CD1c-positive myeloid dendritic cell (primary cell): ENCODE data around the gene PPM1B.
"Not testable (repeated sequence)": the region's sequence is repeated elsewhere in the genome, so short reads cannot be mapped to it uniquely, and the experiment has no call there.

Experiments used
- DNase-seq: peaks from one replicate; pipeline ENCODE4 v3.0.0-alpha.2; 2016; ENCODE audit errors: extremely low spot score

PPM1B gene

GRCh38 chr2:44163777-44164176, 4.9 kb upstream of the PPM1B start:
- DNase-seq, result peak; percentile 35

DNA sequence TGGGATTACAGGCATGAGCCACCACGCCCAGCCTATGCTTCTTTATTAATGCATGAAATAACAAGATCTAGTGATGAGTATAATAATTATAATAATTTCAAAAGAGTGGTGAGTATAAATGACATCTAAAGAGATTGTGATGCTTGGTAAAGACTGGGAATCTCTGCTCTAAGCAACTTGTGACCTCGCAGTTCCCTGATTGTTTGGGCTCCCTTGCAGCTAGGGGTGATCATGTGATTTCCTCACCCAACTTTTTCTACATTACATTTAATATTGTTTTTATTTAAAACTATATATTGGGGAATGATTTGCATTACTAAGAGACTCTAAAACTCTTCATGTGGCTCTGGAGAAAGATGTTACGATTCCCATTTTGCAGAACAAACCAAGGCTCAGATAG, 4.1 kb upstream of the PPM1B start:
- no peak for DNase-seq

DNA sequence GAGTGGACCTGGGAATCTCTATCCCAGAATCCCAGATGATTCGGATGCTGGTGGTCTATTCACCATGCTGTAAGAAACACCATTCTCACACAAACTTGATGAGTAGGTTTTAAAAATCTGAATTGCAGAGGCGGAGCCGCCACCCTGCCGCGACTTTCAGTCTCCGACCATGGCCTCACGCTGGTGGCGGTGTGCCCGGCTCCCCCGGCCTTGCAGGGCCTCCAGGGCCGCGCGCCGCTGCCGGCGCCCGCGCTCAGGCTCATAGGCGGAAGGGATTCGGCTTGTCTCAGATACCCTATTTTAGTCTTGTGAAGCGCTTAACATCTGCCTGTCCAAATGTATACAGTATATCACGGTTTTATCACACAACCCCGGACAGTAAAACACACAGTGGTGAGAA, 2.6 kb upstream of the PPM1B start:
- no peak for DNase-seq

- DNase-seq, result no peak
Observed at GRCh38 chr2:44167311-44167907, 1.3 kb upstream of the PPM1B start.

GRCh38 chr2:44167908-44168680, 581 bp upstream of the PPM1B start:
- DNase-seq, result peak; percentile 100

GRCh38 chr2:44169155-44169898, 652 bp downstream of the PPM1B start:
- peak; percentile 74 for DNase-seq

- peak; percentile 42 for DNase-seq
Observed at GRCh38 chr2:44170311-44170717, 1.6 kb downstream of the PPM1B start.

GRCh38 chr2:44171018-44171417, 2.3 kb downstream of the PPM1B start:
- no peak for DNase-seq

GRCh38 chr2:44171442-44171841, 2.8 kb downstream of the PPM1B start:
- not testable (repeated sequence) for DNase-seq

DNA sequence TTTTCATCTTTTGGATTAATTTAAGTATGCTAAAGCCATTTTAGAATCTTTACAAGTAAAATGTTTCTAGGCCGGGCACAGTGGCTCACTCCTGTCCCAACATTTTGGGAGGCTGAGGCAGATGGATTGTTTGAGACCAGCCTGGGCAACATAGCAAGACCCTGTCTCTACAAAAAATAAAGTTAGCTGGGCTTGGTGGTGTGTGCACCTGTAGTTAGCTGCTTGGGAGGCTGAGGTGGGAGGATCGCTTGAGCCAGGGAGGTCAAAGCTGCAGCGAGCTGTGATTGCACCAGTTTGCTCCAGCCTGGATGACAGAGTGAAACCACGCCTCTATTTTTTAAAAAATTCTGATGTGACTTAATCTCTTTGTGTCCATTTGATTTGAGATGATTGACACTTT, 3.9 kb downstream of the PPM1B start:
- no peak for DNase-seq

DNA sequence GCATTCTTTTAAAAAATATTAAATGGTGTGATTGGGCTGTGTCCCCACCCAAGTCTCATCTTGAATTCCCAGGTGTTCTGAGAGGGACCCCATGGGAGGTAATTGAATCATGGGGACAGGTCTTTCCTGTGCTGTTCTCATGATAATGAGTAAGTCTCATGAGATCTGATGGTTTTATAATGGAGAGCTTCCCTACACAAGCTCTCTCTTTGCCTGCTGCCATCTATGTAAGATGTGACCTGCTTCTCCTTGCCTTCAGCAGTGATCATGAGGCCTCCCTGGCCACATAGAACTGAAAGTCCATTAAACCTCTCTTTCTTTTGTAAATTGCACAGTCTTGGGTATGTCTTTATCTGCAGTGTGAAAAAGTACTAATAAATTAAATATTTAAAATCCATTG, 10.3 kb downstream of the PPM1B start:
- DNase-seq, result no peak

- DNase-seq, result peak; percentile 21
Observed at GRCh38 chr2:44181648-44182047, 13.0 kb downstream of the PPM1B start.

GRCh38 chr2:44184106-44184505, 15.4 kb downstream of the PPM1B start:
- DNase-seq, result peak; percentile 67

DNA sequence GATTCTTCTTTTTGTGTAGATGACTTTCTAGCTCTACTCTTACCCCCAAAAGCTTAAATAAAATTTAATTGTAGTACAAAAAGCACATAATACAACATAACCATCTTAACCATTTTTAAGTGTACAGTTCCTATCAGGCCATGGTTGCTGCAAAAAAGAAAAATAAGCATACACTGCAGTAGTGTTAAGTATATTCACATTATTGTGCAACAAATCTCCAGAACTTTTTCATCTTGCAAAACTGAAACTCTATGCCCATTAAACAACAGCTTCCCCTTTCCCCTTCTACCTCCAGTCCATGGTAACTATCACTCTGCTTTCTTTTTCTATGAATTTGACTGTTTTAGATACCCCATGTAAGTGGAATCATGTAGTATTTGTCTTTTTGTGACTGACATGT, 18.1 kb downstream of the PPM1B start:
- DNase-seq, result peak; percentile 62

- no peak for DNase-seq
Observed at GRCh38 chr2:44187251-44187650, 18.6 kb downstream of the PPM1B start.

- no peak for DNase-seq
Observed at GRCh38 chr2:44188696-44189095, 20.0 kb downstream of the PPM1B start.

GRCh38 chr2:44189104-44189503, 20.4 kb downstream of the PPM1B start:
- peak; percentile 40 for DNase-seq

DNA sequence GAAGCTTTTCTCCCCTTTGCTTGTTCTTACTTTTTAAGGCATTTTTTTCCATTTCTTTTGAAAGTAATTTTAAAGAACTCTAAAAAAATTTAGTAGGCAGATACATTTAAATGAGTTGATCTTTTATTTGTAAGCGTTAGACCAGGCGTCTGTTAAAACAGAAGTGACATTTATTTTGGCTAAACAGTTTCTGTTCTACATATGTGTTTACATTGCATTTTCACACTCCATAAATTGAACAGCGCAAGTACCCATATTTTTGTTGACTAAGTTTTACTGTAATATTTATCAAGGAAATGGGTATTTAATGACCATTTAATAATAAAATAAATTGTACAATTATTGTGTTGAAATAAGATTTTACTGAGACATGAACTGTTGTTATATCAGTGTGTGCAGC, 21.9 kb downstream of the PPM1B start:
- DNase-seq, result peak; percentile 18

DNA sequence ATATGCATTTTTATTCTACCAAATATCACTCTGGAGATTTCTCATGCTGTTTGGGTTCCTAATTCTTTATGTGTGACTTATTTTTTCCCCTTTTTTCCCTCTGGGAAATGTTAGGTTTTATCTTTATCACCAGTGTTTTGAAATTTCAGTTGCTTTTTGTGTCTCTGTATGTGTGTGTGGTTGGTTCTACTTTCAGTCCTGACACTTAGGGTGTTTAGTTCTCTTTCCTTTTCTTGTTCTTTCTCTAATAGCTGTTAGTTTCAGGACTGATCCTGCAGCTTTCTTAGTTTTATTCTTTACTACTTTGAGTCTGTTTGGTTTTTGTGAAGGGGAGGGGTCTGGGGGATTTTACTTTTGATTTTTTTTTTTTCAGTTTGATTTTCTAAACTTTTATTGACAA, 23.1 kb downstream of the PPM1B start:
- DNase-seq, result peak; percentile 14

DNA sequence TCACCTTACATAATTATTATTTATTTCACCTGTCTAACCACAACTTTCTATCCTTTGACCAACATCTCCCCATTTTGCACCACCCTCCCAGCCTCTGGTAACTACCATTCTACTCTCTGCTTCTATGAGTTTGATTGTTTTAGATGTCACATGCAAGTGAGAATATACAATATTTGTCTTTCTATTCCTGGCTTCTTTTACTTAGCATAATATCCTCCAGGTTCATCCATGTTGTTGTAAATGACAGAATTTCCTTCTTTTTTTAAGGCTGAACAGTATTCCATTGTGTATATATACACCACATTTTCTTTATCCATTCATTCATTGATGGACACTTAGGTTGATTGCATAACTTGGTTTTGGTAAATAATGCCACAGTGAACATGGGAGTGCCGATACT, 24.0 kb downstream of the PPM1B start:
- DNase-seq, result no peak

- DNase-seq, result no peak
Observed at GRCh38 chr2:44195714-44196113, 27.0 kb downstream of the PPM1B start.

- no peak for DNase-seq
Observed at GRCh38 chr2:44197816-44198215, 29.1 kb downstream of the PPM1B start.

DNA sequence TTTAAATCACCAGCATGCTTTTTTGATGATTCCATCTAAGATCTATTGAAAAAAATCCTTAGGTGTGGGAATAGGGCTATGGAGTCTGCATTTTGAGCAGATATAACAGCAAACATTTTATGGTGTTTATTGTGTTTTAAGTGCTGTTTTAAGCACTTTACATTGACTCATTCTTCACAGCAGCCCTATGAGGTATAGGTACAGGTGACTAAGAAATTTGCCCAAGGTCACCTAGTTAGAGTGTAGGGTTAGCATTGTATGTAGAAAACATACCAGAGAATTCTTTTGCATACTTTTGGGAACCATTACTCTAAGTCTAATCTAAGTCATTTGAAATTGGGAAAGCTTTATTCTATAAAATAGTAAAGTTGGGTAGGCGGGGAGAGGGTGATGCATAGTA, 31.3 kb downstream of the PPM1B start:
- no peak for DNase-seq
